HK-2 (cell line): ENCODE data around the gene TP63.

Source experiments
- DNase-seq: peaks from one replicate; pipeline ENCODE4 v3.0.0-alpha.2; 2018; ENCODE audit not compliant: unreplicated experiment

The TP63 gene

GRCh38 chr3:189851682-189852081 is 220.5 kb downstream of the TP63 start:
- DNase-seq: no peak

- no peak for DNase-seq
Measured at GRCh38 chr3:189853906-189854305, 222.7 kb downstream of the TP63 start.

GRCh38 chr3:189860296-189860695 is 229.1 kb downstream of the TP63 start:
- DNase-seq: no peak

- DNase-seq: no peak
Measured at GRCh38 chr3:189862385-189862998, 231.3 kb downstream of the TP63 start.

GRCh38 chr3:189863031-189863430 is 231.8 kb downstream of the TP63 start:
- no peak for DNase-seq

GRCh38 chr3:189868061-189868460 is 236.9 kb downstream of the TP63 start:
- DNase-seq: no peak

- DNase-seq: no peak
Measured at GRCh38 chr3:189869165-189869564, 238.0 kb downstream of the TP63 start.

GRCh38 chr3:189871418-189871817 is 240.2 kb downstream of the TP63 start:
- no peak for DNase-seq

- no peak for DNase-seq
Measured at GRCh38 chr3:189883113-189883753, 252.0 kb downstream of the TP63 start.

GRCh38 chr3:189890496-189890895 is 259.3 kb downstream of the TP63 start:
- no peak for DNase-seq

- DNase-seq: no peak
Measured at GRCh38 chr3:189896533-189896932, 265.3 kb downstream of the TP63 start.

- no peak for DNase-seq
Measured at GRCh38 chr3:189897406-189897805, 266.2 kb downstream of the TP63 start.

GRCh38 chr3:189898559-189899153 is 267.5 kb downstream of the TP63 start:
- DNase-seq: no peak

- no peak for DNase-seq
Measured at GRCh38 chr3:189899186-189899585, 268.0 kb downstream of the TP63 start.

GRCh38 chr3:189900578-189900977 is 269.4 kb downstream of the TP63 start:
- no peak for DNase-seq

- DNase-seq: no peak
Measured at GRCh38 chr3:189901481-189901880, 270.3 kb downstream of the TP63 start.

GRCh38 chr3:189902230-189903186 is 271.3 kb downstream of the TP63 start:
- no peak for DNase-seq

GRCh38 chr3:189903562-189904250 is 272.5 kb downstream of the TP63 start:
- no peak for DNase-seq

GRCh38 chr3:189907803-189908202 is 276.6 kb downstream of the TP63 start:
- no peak for DNase-seq

- DNase-seq: no peak
Measured at GRCh38 chr3:189908646-189909045, 277.5 kb downstream of the TP63 start.

GRCh38 chr3:189909139-189909538 is 277.9 kb downstream of the TP63 start:
- no peak for DNase-seq

GRCh38 chr3:189909573-189909972 is 278.4 kb downstream of the TP63 start:
- DNase-seq: no peak
